SH-SY5Y (cell line): ENCODE measurements around the gene MARK3.

Source experiments
- GATA2 ChIP-seq: IDR thresholded peaks from 2 replicates; pipeline ENCODE4 v1.6.1; 2011; ENCODE audit warnings: mild to moderate bottlenecking, low read depth, low read length
- GATA3 ChIP-seq: IDR thresholded peaks from 2 replicates; pipeline ENCODE4 v1.6.1; 2011; ENCODE audit warnings: low read depth, mild to moderate bottlenecking, low read length, moderate library complexity

GRCh38 chr14:103545915-103546651 is 160.9 kb downstream of the MARK3 start:
- TF ChIP-seq GATA3 (no peak), GATA2 (no peak)
